Natural killer cell (primary cell): ENCODE data around the gene ZIC1. TPM values are rescaled to one million over a fixed set of nuclear protein-coding genes. Genes with fewer than 3 reads are reported as not detected.

Experiments used
- ATAC-seq, 3 donors: fragments of 150-1000 bp in 2 of 3; fragments of 200-7000 bp in 1 of 3; cut with Tn5 transposase; 1 replicate in 1 of 3; 2 replicates in 2 of 3; pipeline ENCODE4 v1.10.0; 2021; ENCODE audit warnings: mild to moderate bottlenecking in 2 of 3, moderate library complexity in 2 of 3
- DNase-seq, 2 donors: peaks; one replicate each; pipeline versions ENCODE4 v3.0.0 to v3.0.0-alpha.2; 2013 to 2021; ENCODE audit warnings: mixed read lengths in 1 of 2
- H3K27ac ChIP-seq: one replicate; pipeline ENCODE4 v1.5.1; 2013; ENCODE audit warnings: mild to moderate bottlenecking, low read length
- H3K27me3 ChIP-seq: one replicate; pipeline ENCODE4 v1.6.1; 2013; ENCODE audit warnings: low read length; ENCODE audit not compliant: control insufficient read depth, insufficient read depth
- H3K36me3 ChIP-seq: one replicate; pipeline ENCODE4 v1.6.1; 2013; ENCODE audit warnings: low read length; ENCODE audit not compliant: control insufficient read depth, insufficient read depth
- H3K4me1 ChIP-seq: one replicate; pipeline ENCODE4 v1.6.1; 2013; ENCODE audit warnings: low read length; ENCODE audit not compliant: control insufficient read depth, insufficient read depth
- H3K4me3 ChIP-seq: one replicate; pipeline ENCODE4 v1.5.1; 2013; ENCODE audit warnings: low read length
- H3K9me3 ChIP-seq: one replicate; pipeline ENCODE4 v1.6.1; 2013; ENCODE audit warnings: low read length; ENCODE audit not compliant: control insufficient read depth, insufficient read depth
- H3K27ac Mint-ChIP-seq, 2 donors: one replicate each; pipeline ENCODE4 v1.8.0; 2022; ENCODE audit warnings: mild to moderate bottlenecking in 2 of 2, mixed read lengths in 2 of 2, moderate library complexity in 1 of 2
- H3K27me3 Mint-ChIP-seq, 2 donors: one replicate each; pipeline ENCODE4 v1.8.0; 2022; ENCODE audit warnings: low read depth in 2 of 2, mixed read lengths in 2 of 2
- H3K36me3 Mint-ChIP-seq: one replicate; pipeline ENCODE4 v1.8.0; 2022; ENCODE audit warnings: mixed read lengths
- H3K4me1 Mint-ChIP-seq, 2 donors: one replicate each; pipeline ENCODE4 v1.8.0; 2022; ENCODE audit warnings: mixed read lengths in 2 of 2
- H3K4me3 Mint-ChIP-seq: one replicate; pipeline ENCODE4 v1.8.0; 2022; ENCODE audit warnings: mild to moderate bottlenecking, moderate library complexity, mixed read lengths
- H3K9me3 Mint-ChIP-seq, 2 donors: one replicate each; pipeline ENCODE4 v1.8.0; 2022; ENCODE audit warnings: mixed read lengths in 2 of 2
- WGBS: methylation state at CpG from one replicate; pipeline ENCODE4 v1.1.7; 2013; ENCODE audit warnings: missing lambda C conversion rate; ENCODE audit not compliant: insufficient coverage; 5-methylcytosine and 5-hydroxymethylcytosine counted together
- intact Hi-C: fragments of 100-400 bp; cut with micrococcal nuclease; formaldehyde crosslinking; loops from one replicate; pipeline ENCODE4 v1.14.2; 2022
- total RNA-seq, 4 donors: library from RNA; stranded (reverse); fragments of 120-200 nt in 1 of 4; gene quantifications; one replicate each; pipeline versions ENCODE4 v1.2.3 to v1.2.4, GENCODE V29; 2013 to 2022
- TF ChIP-seq, protein P1 (sequence below): fragments of 200-600 bp; IDR thresholded peaks from one replicate; pipeline ENCODE4 v1.8.0; 2022; ENCODE audit warnings: antibody characterized with exemption

ZIC1 gene
- total RNA-seq, 3 donors from 2014 or later (not counting 1 experiment from before 2014, with no cell fraction given): not detected

- ATAC-seq: no peak
- DNase-seq: peak in 1 of 2 donors; percentile 6
Measured at GRCh38 chr3:147410526-147411237, 1.5 kb downstream of the ZIC1 start.

GRCh38 chr3:147411238-147411814 is 2.2 kb downstream of the ZIC1 start:
- DNase-seq: no peak
- H3K4me1 ChIP-seq: peaks cover 25% of the 10 kb centered on the region
- intact Hi-C loops: no loop called here
- Mint-ChIP-seq H3K4me3 (peak overlapping the region; percentile 62), H3K27me3 (peaks cover 62 to 83% of the 10 kb centered on the region in 2 donors), H3K36me3 (peaks cover 43% of the 10 kb centered on the region), H3K9me3 (peaks cover 3 to 15% of the 10 kb centered on the region in 2 donors), H3K4me1 (peaks cover 7 to 22% of the 10 kb centered on the region in 2 donors), H3K27ac (no peak overlapping the region)
- no peaks in the 10 kb centered on the region for H3K36me3 ChIP-seq
- H3K9me3 ChIP-seq: peaks cover 28% of the 10 kb centered on the region
- WGBS: 6% methylated on average over 12 of the region's 14 CpGs
- no peak overlapping the region for H3K27ac ChIP-seq
- peaks cover 77% of the 10 kb centered on the region for H3K27me3 ChIP-seq
- ATAC-seq: no peak
- no peak overlapping the region for H3K4me3 ChIP-seq
- TF ChIP-seq, protein P1, sequence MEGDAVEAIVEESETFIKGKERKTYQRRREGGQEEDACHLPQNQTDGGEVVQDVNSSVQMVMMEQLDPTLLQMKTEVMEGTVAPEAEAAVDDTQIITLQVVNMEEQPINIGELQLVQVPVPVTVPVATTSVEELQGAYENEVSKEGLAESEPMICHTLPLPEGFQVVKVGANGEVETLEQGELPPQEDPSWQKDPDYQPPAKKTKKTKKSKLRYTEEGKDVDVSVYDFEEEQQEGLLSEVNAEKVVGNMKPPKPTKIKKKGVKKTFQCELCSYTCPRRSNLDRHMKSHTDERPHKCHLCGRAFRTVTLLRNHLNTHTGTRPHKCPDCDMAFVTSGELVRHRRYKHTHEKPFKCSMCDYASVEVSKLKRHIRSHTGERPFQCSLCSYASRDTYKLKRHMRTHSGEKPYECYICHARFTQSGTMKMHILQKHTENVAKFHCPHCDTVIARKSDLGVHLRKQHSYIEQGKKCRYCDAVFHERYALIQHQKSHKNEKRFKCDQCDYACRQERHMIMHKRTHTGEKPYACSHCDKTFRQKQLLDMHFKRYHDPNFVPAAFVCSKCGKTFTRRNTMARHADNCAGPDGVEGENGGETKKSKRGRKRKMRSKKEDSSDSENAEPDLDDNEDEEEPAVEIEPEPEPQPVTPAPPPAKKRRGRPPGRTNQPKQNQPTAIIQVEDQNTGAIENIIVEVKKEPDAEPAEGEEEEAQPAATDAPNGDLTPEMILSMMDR: no peak

More at GRCh38 chr3:147410526-147411237, 1.5 kb downstream of the ZIC1 start:
- Histone ChIP-seq H3K36me3 (no peaks in the 10 kb centered on the region), H3K27ac (no peak overlapping the region), H3K9me3 (peaks cover 33% of the 10 kb centered on the region), H3K4me1 (peaks cover 25% of the 10 kb centered on the region), H3K27me3 (peaks cover 76% of the 10 kb centered on the region), H3K4me3 (no peak overlapping the region)
- H3K9me3 Mint-ChIP-seq: peaks cover 3 to 15% of the 10 kb centered on the region in 2 donors
- H3K36me3 Mint-ChIP-seq: peaks cover 43% of the 10 kb centered on the region
- peaks cover 7 to 22% of the 10 kb centered on the region in 2 donors for H3K4me1 Mint-ChIP-seq
- WGBS: 6% methylated on average over 61 of the region's 61 CpGs
- peak overlapping the region; percentile 62 for H3K4me3 Mint-ChIP-seq
- no peak overlapping the region for H3K27ac Mint-ChIP-seq
- TF ChIP-seq, protein P1: no peak
- intact Hi-C loops: no loop called here
- H3K27me3 Mint-ChIP-seq: peaks cover 64 to 79% of the 10 kb centered on the region in 2 donors

DNA sequence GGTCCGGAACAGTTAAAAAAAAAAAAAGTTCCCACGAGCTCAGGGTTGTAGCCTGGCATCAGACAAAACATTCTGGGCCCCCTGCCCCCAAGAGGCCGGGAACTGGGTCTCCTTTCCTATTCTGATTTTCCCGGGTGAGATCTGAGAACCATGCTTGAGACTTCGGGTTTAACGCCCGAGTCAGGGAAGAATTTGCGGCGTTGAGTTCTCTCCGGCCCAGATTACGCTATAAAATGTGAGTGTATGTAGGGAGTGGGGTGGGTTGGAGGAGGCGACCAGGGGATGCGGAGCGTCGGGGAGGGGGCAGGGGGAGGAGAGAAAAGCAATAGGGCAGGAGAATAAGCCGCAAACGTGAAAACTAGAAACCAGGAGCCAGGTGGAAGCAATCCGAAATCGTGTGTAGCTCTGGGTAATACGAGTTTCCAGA is 2.7 kb downstream of the ZIC1 start:
- Mint-ChIP-seq H3K4me1 (peaks cover 7 to 22% of the 10 kb centered on the region in 2 donors), H3K9me3 (peaks cover 3 to 11% of the 10 kb centered on the region in 2 donors), H3K4me3 (no peak overlapping the region), H3K36me3 (peaks cover 43% of the 10 kb centered on the region), H3K27me3 (peaks cover 59 to 78% of the 10 kb centered on the region in 2 donors), H3K27ac (no peak overlapping the region)
- Histone ChIP-seq H3K9me3 (peaks cover 28% of the 10 kb centered on the region), H3K4me1 (peaks cover 25% of the 10 kb centered on the region), H3K27ac (no peak overlapping the region), H3K36me3 (no peaks in the 10 kb centered on the region), H3K4me3 (no peak overlapping the region), H3K27me3 (peaks cover 72% of the 10 kb centered on the region)
- ATAC-seq: no peak
- TF ChIP-seq, protein P1: no peak
- no peak for DNase-seq
- WGBS: 12% methylated on average over 20 of the region's 20 CpGs
- intact Hi-C loops: no loop called here
